Measurements from ENCODE around the gene CD177. TPM values are rescaled to one million over a fixed set of nuclear protein-coding genes. Genes with fewer than 3 reads are reported as not detected.
"Not testable (repeated sequence)": the region's sequence is repeated elsewhere in the genome, so short reads cannot be mapped to it uniquely, and the experiment has no call there.

The CD177 gene
- total RNA-seq (2014; rRNA removed; shearing (Covaris generic)) = not detected in 2 replicates

GRCh38 chr19:43353606-43354304, at the start of gene CD177:
TSS of gene CD177 (plus strand) at chr19:43353686. CDS start at chr19:43353715, 29 bp downstream.
- DNase-seq (ENCODE audit: low spot score) = no peak

- DNase-seq (ENCODE audit: low spot score) = peak; percentile 42
These were observed 47.8 kb upstream of the CD177 start for GRCh38 chr19:43305642-43306041.

GRCh38 chr19:43306097-43306496, 47.4 kb upstream of the CD177 start:
- no peak for DNase-seq (ENCODE audit: low spot score)

- no peak for DNase-seq (ENCODE audit: low spot score)
These were observed 45.2 kb upstream of the CD177 start for GRCh38 chr19:43308244-43308815.

GRCh38 chr19:43309466-43309865, 44.0 kb upstream of the CD177 start:
- no peak for DNase-seq (ENCODE audit: low spot score)

- DNase-seq (ENCODE audit: low spot score) = no peak
These were observed 43.3 kb upstream of the CD177 start for GRCh38 chr19:43310221-43310620.

GRCh38 chr19:43311256-43311655, 42.2 kb upstream of the CD177 start:
- DNase-seq (ENCODE audit: low spot score) = no peak

GRCh38 chr19:43311706-43312105, 41.8 kb upstream of the CD177 start:
- DNase-seq (ENCODE audit: low spot score) = no peak

- DNase-seq (ENCODE audit: low spot score) = no peak
These were observed 39.6 kb upstream of the CD177 start for GRCh38 chr19:43313711-43314495.

- no peak for DNase-seq (ENCODE audit: low spot score)
These were observed 37.6 kb upstream of the CD177 start for GRCh38 chr19:43315851-43316250.

- peak; percentile 88 for DNase-seq (ENCODE audit: low spot score)
These were observed 36.7 kb upstream of the CD177 start for GRCh38 chr19:43316591-43317319.

GRCh38 chr19:43318203-43318602, 35.3 kb upstream of the CD177 start:
- no peak for DNase-seq (ENCODE audit: low spot score)

GRCh38 chr19:43318796-43319314, 34.6 kb upstream of the CD177 start:
- no peak for DNase-seq (ENCODE audit: low spot score)

GRCh38 chr19:43320546-43320945, 32.9 kb upstream of the CD177 start:
- DNase-seq (ENCODE audit: low spot score) = no peak

- DNase-seq (ENCODE audit: low spot score) = not testable (repeated sequence)
These were observed 26.7 kb upstream of the CD177 start for GRCh38 chr19:43326761-43327160.

- not testable (repeated sequence) for DNase-seq (ENCODE audit: low spot score)
These were observed 24.9 kb upstream of the CD177 start for GRCh38 chr19:43328561-43328960.

GRCh38 chr19:43329049-43329448, 24.4 kb upstream of the CD177 start:
- not testable (repeated sequence) for DNase-seq (ENCODE audit: low spot score)

GRCh38 chr19:43329989-43330388, 23.5 kb upstream of the CD177 start:
- DNase-seq (ENCODE audit: low spot score) = no peak

GRCh38 chr19:43330726-43331434, 22.6 kb upstream of the CD177 start:
- no peak for DNase-seq (ENCODE audit: low spot score)

- DNase-seq (ENCODE audit: low spot score) = no peak
These were observed 22.0 kb upstream of the CD177 start for GRCh38 chr19:43331435-43332010.
